Muscle layer of duodenum (tissue), 2 donors: ENCODE measurements around the gene ACD.
A peak's percentile ranks its signal among the peaks of the same experiment; 100 is the strongest.

Experiments
- H3K27ac ChIP-seq: one replicate; pipeline ENCODE4 v1.7.0; 2013; ENCODE audit warnings: mild to moderate bottlenecking, low read length
- H3K27me3 ChIP-seq: one replicate; pipeline ENCODE4 v1.7.0; 2013; ENCODE audit warnings: low read depth, mild to moderate bottlenecking, control low read depth, low read length
- H3K36me3 ChIP-seq, 2 donors: one replicate each; pipeline ENCODE4 v1.7.0; 2013; ENCODE audit warnings: low read length in 2 of 2, control low read depth in 1 of 2, mild to moderate bottlenecking in 1 of 2; ENCODE audit not compliant: insufficient read depth in 2 of 2, control insufficient read depth in 1 of 2
- H3K4me1 ChIP-seq, 2 donors: one replicate each; pipeline ENCODE4 v1.7.0; 2013; ENCODE audit warnings: low read length in 2 of 2, mild to moderate bottlenecking in 2 of 2, control low read depth in 1 of 2, moderate library complexity in 1 of 2; ENCODE audit not compliant: insufficient read depth in 2 of 2, control insufficient read depth in 1 of 2
- H3K4me3 ChIP-seq, 2 donors: one replicate each; pipeline ENCODE4 v1.7.0; 2013; ENCODE audit warnings: low read length in 2 of 2, low read depth in 1 of 2, mild to moderate bottlenecking in 1 of 2
- H3K9me3 ChIP-seq, 2 donors: one replicate each; pipeline ENCODE4 v1.7.0; 2013; ENCODE audit warnings: low read length in 2 of 2, control low read depth in 1 of 2, mild to moderate bottlenecking in 1 of 2; ENCODE audit not compliant: control insufficient read depth in 1 of 2
- donor health status: healthy.

The ACD gene

DNA sequence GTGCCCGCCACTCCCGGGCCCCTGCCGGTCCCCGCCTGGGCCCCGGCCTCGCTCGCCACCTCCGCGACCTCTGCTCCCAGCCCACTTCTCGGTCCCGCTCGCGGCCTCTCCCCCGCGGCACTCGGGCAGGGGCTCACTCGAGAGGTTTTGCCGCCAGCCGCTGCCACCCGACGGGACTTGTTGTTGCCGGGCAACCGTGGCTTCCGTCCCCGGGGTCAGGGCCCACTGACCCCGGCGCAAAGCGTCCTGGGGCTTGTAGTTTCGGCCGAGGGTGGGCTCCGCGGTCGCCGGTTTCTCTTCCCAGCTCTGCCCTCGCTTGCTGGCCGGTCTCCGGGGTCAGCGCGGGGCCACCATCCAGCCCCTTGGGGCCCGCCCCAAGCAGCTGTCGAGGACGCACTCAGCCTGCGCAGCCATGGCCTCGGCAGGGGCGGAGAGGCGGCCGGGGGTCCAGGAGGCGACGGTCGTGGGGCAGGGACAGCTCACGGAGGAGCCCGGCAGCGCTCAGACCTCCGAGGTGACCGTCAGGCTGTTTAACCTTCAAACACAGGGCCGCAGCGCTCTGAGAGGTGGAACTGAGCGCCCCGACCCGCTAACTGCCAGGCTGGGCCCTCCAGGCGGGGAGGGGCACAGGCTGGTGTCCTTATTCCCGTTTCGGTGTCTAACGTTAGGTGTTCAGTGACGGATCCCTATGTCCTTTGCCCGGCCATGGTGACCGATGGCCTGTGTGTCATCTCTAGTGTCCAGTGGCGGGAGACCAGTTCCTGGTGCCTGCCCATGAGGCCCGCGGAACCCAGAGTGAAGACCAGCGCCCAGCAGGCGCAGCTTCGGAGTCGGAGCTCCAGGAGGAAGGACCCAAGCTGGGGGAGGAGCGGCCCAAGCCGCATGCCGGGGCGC is 6.7 kb upstream of the ACD start, which contains the start of the genes C16orf86 and ENKD1:
Gene C16orf86 (plus strand): TSS at position 256 of the 894 bp plus-strand sequence. CDS start 157 bp downstream, at position 413.
Gene ENKD1 (minus strand): TSS at position 192 of the 894 bp plus-strand sequence. CDS start 308 bp downstream, outside the sequence.
- no peaks in the 10 kb centered on the region for H3K9me3 ChIP-seq
- H3K27ac ChIP-seq = peak within 1 kb of the TSS; percentile 56

GRCh38 chr16:67666032-67666551 is 6.0 kb upstream of the ACD start:
- Histone ChIP-seq H3K4me1 (peaks cover 11 to 30% of the 10 kb centered on the region in 2 donors), H3K9me3 (no peaks in the 10 kb centered on the region), H3K36me3 (peaks cover 0 to 20% of the 10 kb centered on the region in 2 donors), H3K27ac (no peak overlapping the region), H3K4me3 (peak overlapping the region; percentile 61 to 86), H3K27me3 (no peaks in the 10 kb centered on the region)

More for the DNA sequence above, 6.7 kb upstream of the ACD start, which contains the start of the genes C16orf86 and ENKD1:
- Histone ChIP-seq H3K27me3 (no peaks in the 10 kb centered on the region), H3K36me3 (peaks cover 0 to 20% of the 10 kb centered on the region in 2 donors), H3K4me3 (peak within 1 kb of the TSS; percentile 61 to 86), H3K4me1 (peaks cover 9 to 23% of the 10 kb centered on the region in 2 donors)

DNA sequence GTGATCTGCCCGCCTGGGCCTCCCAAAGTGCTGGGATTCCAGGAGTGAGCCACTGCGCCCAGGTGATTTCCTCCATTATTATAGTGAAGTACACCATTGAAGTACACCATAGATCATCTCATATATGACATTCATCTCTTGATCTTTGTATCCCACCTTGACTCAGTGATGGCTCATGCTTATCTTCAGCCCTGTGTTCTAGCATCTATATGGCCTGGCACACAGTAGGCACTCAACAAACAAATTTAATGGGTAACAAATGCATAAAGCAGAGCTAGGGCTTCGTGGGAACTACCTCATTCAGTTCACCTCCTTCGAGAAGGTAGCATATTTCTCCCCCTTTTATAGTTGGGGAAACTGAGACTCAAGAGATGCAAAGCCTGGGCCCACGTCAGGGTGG is 5.5 kb upstream of the ACD start:
- Histone ChIP-seq H3K27ac (no peak overlapping the region), H3K4me1 (peaks cover 12 to 31% of the 10 kb centered on the region in 2 donors), H3K4me3 (peak overlapping the region; percentile 33 to 86), H3K36me3 (peaks cover 0 to 20% of the 10 kb centered on the region in 2 donors), H3K27me3 (no peaks in the 10 kb centered on the region), H3K9me3 (no peaks in the 10 kb centered on the region)

- Histone ChIP-seq H3K27ac (no peak overlapping the region), H3K9me3 (no peaks in the 10 kb centered on the region), H3K4me3 (no peak overlapping the region), H3K36me3 (peaks cover 0 to 20% of the 10 kb centered on the region in 2 donors), H3K27me3 (no peaks in the 10 kb centered on the region), H3K4me1 (peaks cover 12 to 31% of the 10 kb centered on the region in 2 donors)
Measured at GRCh38 chr16:67664871-67665270, 4.8 kb upstream of the ACD start.

GRCh38 chr16:67664258-67664657 is 4.2 kb upstream of the ACD start:
- H3K4me3 ChIP-seq = no peak overlapping the region
- no peaks in the 10 kb centered on the region for H3K27me3 ChIP-seq
- no peak overlapping the region for H3K27ac ChIP-seq
- no peaks in the 10 kb centered on the region for H3K9me3 ChIP-seq
- H3K4me1 ChIP-seq = peaks cover 12 to 34% of the 10 kb centered on the region in 2 donors
- H3K36me3 ChIP-seq = peaks cover 0 to 20% of the 10 kb centered on the region in 2 donors

DNA sequence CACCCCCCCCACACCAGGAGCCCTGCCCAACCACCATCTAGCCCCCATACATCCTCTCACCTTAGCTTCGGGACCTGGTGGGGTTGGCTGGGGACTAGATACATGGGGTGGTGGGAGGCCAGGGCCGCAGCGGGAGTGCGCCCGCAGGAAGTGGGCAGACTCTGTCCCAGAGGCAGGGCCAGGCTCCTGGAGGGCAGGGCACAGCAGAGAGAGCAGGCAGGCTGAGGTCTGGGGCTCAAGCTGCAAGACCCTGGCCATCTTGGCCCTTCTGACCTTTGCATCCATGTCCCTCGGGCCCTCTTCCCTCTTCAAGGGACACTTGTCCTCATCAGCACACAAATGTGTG is 3.8 kb upstream of the ACD start:
- peaks cover 12 to 38% of the 10 kb centered on the region in 2 donors for H3K4me1 ChIP-seq
- H3K27me3 ChIP-seq = no peaks in the 10 kb centered on the region
- no peak overlapping the region for H3K27ac ChIP-seq
- H3K36me3 ChIP-seq = peaks cover 0 to 20% of the 10 kb centered on the region in 2 donors
- H3K4me3 ChIP-seq = no peak overlapping the region
- no peaks in the 10 kb centered on the region for H3K9me3 ChIP-seq

DNA sequence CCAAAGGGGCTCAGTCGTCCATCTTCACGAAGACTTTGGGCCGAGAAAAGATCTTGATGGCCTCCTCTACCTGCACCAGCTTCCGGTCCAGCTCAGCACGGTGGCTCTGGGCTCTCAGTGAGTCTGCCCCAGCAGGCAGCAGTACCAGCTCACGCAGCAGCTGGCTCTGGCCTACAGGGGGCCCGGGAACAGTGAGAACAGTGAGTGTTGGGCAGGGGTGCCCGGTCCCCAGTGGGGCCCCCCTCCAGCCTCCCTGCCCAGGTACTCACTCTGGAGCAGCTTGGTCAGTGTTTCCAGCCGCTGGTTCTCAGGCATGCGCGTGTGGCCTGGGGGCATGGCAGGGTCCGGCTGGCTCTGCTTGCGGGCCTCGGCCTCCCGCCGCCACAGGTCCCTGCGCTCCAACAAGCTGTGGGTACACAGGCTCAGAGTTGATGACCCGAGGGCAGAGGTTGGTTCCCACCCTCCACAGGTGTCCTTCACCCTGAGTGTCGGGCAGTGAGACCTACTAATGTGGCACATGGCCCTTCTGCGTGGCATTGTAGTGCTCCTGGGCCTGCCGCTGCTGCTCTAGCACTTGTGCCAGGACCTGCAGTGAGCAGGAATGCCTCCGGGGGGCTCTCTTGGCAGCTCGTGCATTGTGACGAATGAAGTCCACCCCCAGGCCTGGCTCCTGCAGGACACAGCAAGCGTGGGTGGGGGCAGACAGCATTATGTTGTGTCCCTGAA is 3.3 kb upstream of the ACD start:
- H3K4me3 ChIP-seq = no peak overlapping the region
- H3K27ac ChIP-seq = no peak overlapping the region
- H3K4me1 ChIP-seq = peaks cover 12 to 43% of the 10 kb centered on the region in 2 donors
- H3K36me3 ChIP-seq = peaks cover 0 to 20% of the 10 kb centered on the region in 2 donors
- no peaks in the 10 kb centered on the region for H3K9me3 ChIP-seq
- H3K27me3 ChIP-seq = no peaks in the 10 kb centered on the region

GRCh38 chr16:67662653-67663010 is 2.6 kb upstream of the ACD start:
- Histone ChIP-seq H3K4me1 (peaks cover 7 to 38% of the 10 kb centered on the region in 2 donors), H3K27ac (no peak overlapping the region), H3K27me3 (no peaks in the 10 kb centered on the region), H3K9me3 (no peaks in the 10 kb centered on the region), H3K4me3 (no peak overlapping the region), H3K36me3 (peaks cover 0 to 26% of the 10 kb centered on the region in 2 donors)

- Histone ChIP-seq H3K27me3 (no peaks in the 10 kb centered on the region), H3K9me3 (no peaks in the 10 kb centered on the region), H3K4me3 (peak overlapping the region in 1 of 2 donors; percentile 88), H3K27ac (no peak overlapping the region), H3K36me3 (peaks cover 0 to 31% of the 10 kb centered on the region in 2 donors), H3K4me1 (peaks cover 3 to 33% of the 10 kb centered on the region in 2 donors)
Measured at GRCh38 chr16:67661886-67662652, 2.0 kb upstream of the ACD start.

DNA sequence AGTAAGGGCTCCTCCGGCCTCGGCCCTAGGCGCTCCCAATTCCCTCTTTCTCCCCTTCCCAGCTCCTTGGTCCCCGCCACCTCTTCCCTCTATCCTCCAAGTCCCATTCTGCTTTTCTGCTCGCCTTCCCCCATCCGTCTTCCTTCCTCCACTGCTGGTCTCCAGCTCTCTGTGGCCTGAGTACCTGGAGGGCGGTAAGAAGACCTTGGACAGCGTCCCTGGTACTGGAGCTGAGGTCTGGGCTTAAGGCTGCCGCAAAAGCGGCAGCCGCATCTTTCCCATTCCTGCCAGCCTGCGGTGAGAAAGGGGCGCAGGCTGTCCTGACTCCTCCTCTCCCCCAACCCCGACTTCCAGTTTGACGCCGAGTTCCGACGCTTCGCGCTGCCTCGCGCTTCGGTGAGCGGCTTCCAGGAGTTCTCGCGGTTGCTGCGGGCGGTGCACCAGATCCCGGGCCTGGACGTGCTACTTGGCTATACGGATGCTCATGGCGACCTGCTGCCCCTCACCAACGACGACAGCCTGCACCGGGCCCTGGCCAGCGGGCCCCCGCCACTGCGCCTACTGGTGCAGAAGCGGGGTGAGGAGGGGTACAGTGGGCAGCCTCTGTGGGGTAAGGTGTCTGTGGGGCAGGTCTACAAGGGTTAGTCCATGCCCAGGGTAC is 1.2 kb upstream of the ACD start:
- Histone ChIP-seq H3K36me3 (peaks cover 0 to 32% of the 10 kb centered on the region in 2 donors), H3K4me3 (peak overlapping the region; percentile 60 to 88), H3K4me1 (peaks cover 3 to 29% of the 10 kb centered on the region in 2 donors), H3K9me3 (no peaks in the 10 kb centered on the region), H3K27ac (peak overlapping the region; percentile 56), H3K27me3 (no peaks in the 10 kb centered on the region)
